HCT116 (cell line): ENCODE measurements around the gene FNDC7. TPM values are rescaled to one million over a fixed set of nuclear protein-coding genes. Genes with fewer than 3 reads are reported as not detected.

ENCODE experiments used
- ATAC-seq: fragments of 200-7000 bp; cut with Tn5 transposase; 2 replicates; pipeline ENCODE4 v1.9.1; 2020; ENCODE audit warnings: mild to moderate bottlenecking, moderate library complexity
- BruUV-seq: library from RNA; stranded (reverse); fragments of 400-500 nt; replicated peaks from 2 replicates; lab custom pipeline; 2021; lab: Mats Ljungman, UMichigan
- CTCF ChIA-PET: fragments of 300-600 bp; sonication (Branson Sonifier 250); formaldehyde crosslinking; loops from one replicate; lab custom pipeline; 2021; ENCODE audit warnings: antibody characterized with exemption; lab: Charles Lee
- POLR2A ChIA-PET: fragments of 300-600, 350-600 bp; sonication (Branson Sonifier 250); formaldehyde crosslinking; loops from one replicate; lab custom pipeline; 2021; ENCODE audit warnings: antibody characterized with exemption; lab: Charles Lee
- RAD21 ChIA-PET, 2 experiments: fragments of 300-600 bp; sonication (Branson Sonifier 250); formaldehyde crosslinking; loops; one replicate each; lab custom pipeline; 2023; ENCODE audit warnings: low total read pairs in 2 of 2; ENCODE audit not compliant: uncharacterized antibody in 2 of 2, unreplicated experiment in 2 of 2, low non-redundant PET in 1 of 2; lab: Charles Lee
- DNase-seq: peaks from one replicate; pipeline ENCODE4 v3.0.0-alpha.2; 2010; ENCODE audit warnings: low read depth, low spot score
- H2AFZ ChIP-seq: fragments of 200-600 bp; shearing (Covaris generic), sonication (generic); 2 replicates; pipeline ENCODE4 v1.6.1; 2017; ENCODE audit warnings: low read depth, mixed run types, mixed read lengths, antibody characterized with exemption, low read length; ENCODE audit not compliant: poor library complexity, severe bottlenecking
- H3K27ac ChIP-seq: 2 replicates; pipeline ENCODE4 v1.5.1; 2012; ENCODE audit warnings: low read depth, low read length
- H3K27me3 ChIP-seq: fragments of 200-600 bp; sonication (generic); 2 replicates; pipeline ENCODE4 v1.6.1; 2016; ENCODE audit warnings: mixed run types, low read length, mixed read lengths; ENCODE audit not compliant: insufficient read depth
- H3K36me3 ChIP-seq, 2 experiments: fragments of 200-500 bp in 1 of 2; fragments of 200-600 bp in 1 of 2; sonication (Bioruptor generic) in 1 of 2; sonication (generic) in 1 of 2; 2 replicates each; pipeline versions ENCODE4 v1.5.1 to v1.6.1; 2014 to 2016; ENCODE audit warnings: low read length in 2 of 2, inconsistent platforms in 1 of 2, mixed read lengths in 1 of 2, mixed run types in 1 of 2; ENCODE audit not compliant: insufficient read depth in 2 of 2, control insufficient read depth in 1 of 2
- H3K4me1 ChIP-seq, 2 experiments: fragments of 200-600 bp in 1 of 2; sonication (generic) in 1 of 2; 2 replicates each; pipeline versions ENCODE4 v1.5.1 to v1.6.1; 2012 to 2017; ENCODE audit warnings: low read length in 2 of 2, inconsistent platforms in 1 of 2, mild to moderate bottlenecking in 1 of 2, mixed read lengths in 1 of 2, mixed run types in 1 of 2, moderate library complexity in 1 of 2; ENCODE audit not compliant: insufficient read depth in 2 of 2, control insufficient read depth in 1 of 2
- H3K4me2 ChIP-seq: fragments of 200-600 bp; sonication (generic); 2 replicates; pipeline ENCODE4 v1.6.1; 2017; ENCODE audit warnings: mixed run types, low read length, mixed read lengths
- H3K4me3 ChIP-seq, 2 experiments: fragments of 200-600 bp in 1 of 2; sonication (generic) in 1 of 2; replicated peaks in 1 of 2; 2 replicates each; pipeline ENCODE4 v1.5.1; 2011 to 2016; ENCODE audit warnings: low read length in 2 of 2, control low read depth in 1 of 2, low read depth in 1 of 2, mild to moderate bottlenecking in 1 of 2, mixed read lengths in 1 of 2, mixed run types in 1 of 2
- H3K79me2 ChIP-seq: fragments of 200-600 bp; sonication (generic); 2 replicates; pipeline ENCODE4 v1.6.1; 2017; ENCODE audit warnings: mild to moderate bottlenecking, mixed run types, low read length, moderate library complexity, mixed read lengths; ENCODE audit not compliant: insufficient read depth
- H3K9ac ChIP-seq: fragments of 200-600 bp; sonication (generic); 2 replicates; pipeline ENCODE4 v1.6.1; 2016; ENCODE audit warnings: low read length, mixed read lengths
- H3K9me2 ChIP-seq: fragments of 200-600 bp; sonication (generic), shearing (Covaris generic); 2 replicates; pipeline ENCODE4 v1.6.1; 2017; ENCODE audit warnings: mixed run types, mild to moderate bottlenecking, moderate library complexity; ENCODE audit not compliant: insufficient read depth
- H3K9me3 ChIP-seq, 2 experiments: fragments of 200-500 bp in 1 of 2; fragments of 200-600 bp in 1 of 2; sonication (Bioruptor generic) in 1 of 2; sonication (generic) in 1 of 2; 2 replicates each; pipeline ENCODE4 v1.6.1; 2014 to 2017; ENCODE audit warnings: low read length in 2 of 2, mixed read lengths in 2 of 2, inconsistent platforms in 1 of 2, low read depth in 1 of 2, mild to moderate bottlenecking in 1 of 2, mixed run types in 1 of 2, moderate library complexity in 1 of 2; ENCODE audit not compliant: control insufficient read depth in 1 of 2, insufficient read depth in 1 of 2
- H4K20me1 ChIP-seq: fragments of 200-600 bp; sonication (generic), shearing (Covaris generic); 2 replicates; pipeline ENCODE4 v1.6.1; 2017; ENCODE audit warnings: mixed run types, mild to moderate bottlenecking, moderate library complexity; ENCODE audit not compliant: insufficient read depth
- CBX3 ChIP-seq: IDR thresholded peaks from 2 replicates; pipeline ENCODE4 v1.6.1; 2012; ENCODE audit warnings: low read depth
- CEBPB ChIP-seq: IDR thresholded peaks from 2 replicates; pipeline ENCODE4 v1.6.1; 2012; ENCODE audit warnings: low read depth
- ELF1 ChIP-seq: IDR thresholded peaks from 2 replicates; pipeline ENCODE4 v1.6.1; 2012; ENCODE audit warnings: low read depth, borderline replicate concordance
- EZH2phosphoT487 ChIP-seq: fragments of 200-600 bp; IDR thresholded peaks from 2 replicates; pipeline ENCODE4 v1.6.1; 2018; ENCODE audit warnings: antibody characterized with exemption, borderline replicate concordance
- FOSL1 ChIP-seq: IDR thresholded peaks from 2 replicates; pipeline ENCODE4 v1.6.1; 2012; ENCODE audit warnings: low read depth
- POLR2AphosphoS5 ChIP-seq: IDR thresholded peaks from 2 replicates; pipeline ENCODE4 v1.6.1; 2011; ENCODE audit warnings: mild to moderate bottlenecking, low read depth, low read length, moderate library complexity
- SIN3A ChIP-seq: IDR thresholded peaks from 2 replicates; pipeline ENCODE4 v1.6.1; 2012; ENCODE audit warnings: low read depth
- SP1 ChIP-seq: IDR thresholded peaks from 2 replicates; pipeline ENCODE4 v1.6.1; 2012; ENCODE audit warnings: low read depth
- TCF7L2 ChIP-seq: IDR thresholded peaks from 2 replicates; pipeline ENCODE4 v1.7.0; 2011; ENCODE audit warnings: borderline replicate concordance, inconsistent platforms; ENCODE audit not compliant: insufficient read depth, insufficient read length; ENCODE audit errors: extremely low read depth
- intact Hi-C: fragments of 100-400 bp; cut with micrococcal nuclease; formaldehyde crosslinking; loops from 2 replicates; pipeline ENCODE4 v1.10.0; 2022
- total RNA-seq: library from RNA; stranded (reverse); gene quantifications from one replicate; pipeline ENCODE4 v1.2.1, GENCODE V29; 2021; ENCODE audit not compliant: unreplicated experiment
- TF ChIP-seq, protein P1 (sequence below): IDR thresholded peaks from 2 replicates; pipeline ENCODE4 v1.6.1; 2011; ENCODE audit warnings: mild to moderate bottlenecking, low read length, moderate library complexity; ENCODE audit not compliant: insufficient replicate concordance; ENCODE audit errors: extremely low read depth
- TF ChIP-seq, protein P2 (sequence below): IDR thresholded peaks from 2 replicates; pipeline ENCODE4 v1.6.1; 2012
- TF ChIP-seq, protein P3 (sequence below), 3 experiments: fragments of 200-600 bp in 1 of 3; sonication (generic) in 1 of 3; IDR thresholded peaks in 2 of 3; conservative IDR thresholded peaks in 1 of 3; 2 replicates each; pipeline ENCODE4 v1.5.1; 2012 to 2017; ENCODE audit warnings: low read depth in 2 of 3, low read length in 2 of 3, antibody characterized with exemption in 1 of 3, borderline replicate concordance in 1 of 3, control low read depth in 1 of 3, mild to moderate bottlenecking in 1 of 3, mixed read lengths in 1 of 3, mixed run types in 1 of 3, moderate library complexity in 1 of 3; ENCODE audit not compliant: insufficient read depth in 1 of 3

FNDC7 gene
- total RNA-seq, 1 experiment from 2014 or later = 0.10 TPM

DNA sequence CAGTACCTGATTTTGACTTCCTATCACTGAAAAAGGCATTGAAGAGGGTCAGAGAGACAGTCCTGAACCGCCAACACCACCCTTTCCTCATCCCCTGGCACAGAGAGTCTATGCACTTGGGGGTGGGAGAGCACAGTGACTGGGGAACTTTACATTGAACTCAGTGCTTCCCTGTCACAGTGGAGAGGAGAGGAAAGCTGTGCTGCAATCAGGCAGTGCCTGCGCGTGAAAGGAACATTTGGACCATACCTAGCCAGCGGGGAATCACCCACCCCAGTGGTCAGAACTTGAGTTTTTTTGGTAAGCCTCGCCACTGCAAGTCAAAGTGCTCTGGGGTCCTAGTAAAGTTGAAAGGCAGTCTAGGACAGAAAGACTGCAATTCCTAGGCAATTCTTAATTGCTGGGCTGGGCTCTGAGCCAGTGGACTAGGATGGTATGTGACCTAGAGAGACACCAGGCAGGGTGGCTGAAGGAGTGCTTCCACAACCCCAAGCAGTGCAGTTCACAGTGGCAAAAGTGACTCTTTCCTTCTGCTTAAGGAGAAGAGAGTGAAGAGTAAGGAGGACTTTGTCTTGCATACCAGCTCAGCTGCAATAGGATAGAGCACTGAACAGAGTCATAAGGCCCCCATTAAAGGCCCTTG lies 42.5 kb upstream of the FNDC7 start:
- ChIA-PET POLR2A (no interaction called here), CTCF (no interaction called here), RAD21 (no interaction called here)
- Histone ChIP-seq H3K27ac (no peak overlapping the region), H3K4me3 (no peak overlapping the region), H3K9me2 (no peaks in the 10 kb centered on the region), H2AFZ (no peak overlapping the region), H3K4me2 (no peak overlapping the region), H3K9me3 (no peaks in the 10 kb centered on the region), H3K9ac (no peak overlapping the region), H3K79me2 (no peaks in the 10 kb centered on the region), H3K36me3 (no peaks in the 10 kb centered on the region), H3K27me3 (no peaks in the 10 kb centered on the region), H3K4me1 (no peaks in the 10 kb centered on the region), H4K20me1 (no peaks in the 10 kb centered on the region)
- no TSS peak for BruUV-seq
- intact Hi-C loops = no loop called here
- TF ChIP-seq, protein P1, sequence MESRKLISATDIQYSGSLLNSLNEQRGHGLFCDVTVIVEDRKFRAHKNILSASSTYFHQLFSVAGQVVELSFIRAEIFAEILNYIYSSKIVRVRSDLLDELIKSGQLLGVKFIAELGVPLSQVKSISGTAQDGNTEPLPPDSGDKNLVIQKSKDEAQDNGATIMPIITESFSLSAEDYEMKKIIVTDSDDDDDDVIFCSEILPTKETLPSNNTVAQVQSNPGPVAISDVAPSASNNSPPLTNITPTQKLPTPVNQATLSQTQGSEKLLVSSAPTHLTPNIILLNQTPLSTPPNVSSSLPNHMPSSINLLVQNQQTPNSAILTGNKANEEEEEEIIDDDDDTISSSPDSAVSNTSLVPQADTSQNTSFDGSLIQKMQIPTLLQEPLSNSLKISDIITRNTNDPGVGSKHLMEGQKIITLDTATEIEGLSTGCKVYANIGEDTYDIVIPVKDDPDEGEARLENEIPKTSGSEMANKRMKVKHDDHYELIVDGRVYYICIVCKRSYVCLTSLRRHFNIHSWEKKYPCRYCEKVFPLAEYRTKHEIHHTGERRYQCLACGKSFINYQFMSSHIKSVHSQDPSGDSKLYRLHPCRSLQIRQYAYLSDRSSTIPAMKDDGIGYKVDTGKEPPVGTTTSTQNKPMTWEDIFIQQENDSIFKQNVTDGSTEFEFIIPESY = no peak
- TF ChIP-seq SP1 (no peak), FOSL1 (no peak), POLR2AphosphoS5 (no peak), SIN3A (no peak)
- TF ChIP-seq, protein P2, sequence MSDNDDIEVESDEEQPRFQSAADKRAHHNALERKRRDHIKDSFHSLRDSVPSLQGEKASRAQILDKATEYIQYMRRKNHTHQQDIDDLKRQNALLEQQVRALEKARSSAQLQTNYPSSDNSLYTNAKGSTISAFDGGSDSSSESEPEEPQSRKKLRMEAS = no peak
- DNase-seq (no peak), ATAC-seq (no peak)

DNA sequence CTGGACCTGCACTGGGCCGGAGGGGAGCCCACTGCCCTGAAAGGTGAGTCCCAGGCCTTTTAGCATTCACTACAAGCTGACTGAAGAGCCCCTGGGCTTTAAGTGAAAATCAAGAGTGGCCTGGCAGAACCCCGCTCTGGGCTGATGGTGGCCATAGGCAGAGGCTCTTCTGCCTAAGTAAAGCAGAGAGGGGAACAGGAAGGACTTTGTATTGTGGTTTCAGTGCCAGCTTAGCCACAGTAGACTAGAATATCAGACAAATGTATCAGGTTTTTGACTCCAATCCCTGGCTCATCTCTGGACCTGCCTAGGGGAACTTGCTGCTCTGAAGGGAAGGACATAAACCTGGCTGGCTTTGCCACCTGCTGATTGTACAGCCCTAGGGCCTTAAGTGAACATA lies 41.6 kb upstream of the FNDC7 start:
- Histone ChIP-seq H3K9me3 (no peaks in the 10 kb centered on the region), H2AFZ (no peak overlapping the region), H3K9ac (no peak overlapping the region), H3K27me3 (no peaks in the 10 kb centered on the region), H3K4me1 (no peaks in the 10 kb centered on the region), H3K79me2 (no peaks in the 10 kb centered on the region), H3K27ac (no peak overlapping the region), H3K4me3 (no peak overlapping the region), H4K20me1 (no peaks in the 10 kb centered on the region), H3K9me2 (no peaks in the 10 kb centered on the region), H3K4me2 (no peak overlapping the region), H3K36me3 (no peaks in the 10 kb centered on the region)
- ChIA-PET CTCF (no interaction called here), RAD21 (no interaction called here), POLR2A (no interaction called here)
- intact Hi-C loops = no loop called here
- no peak for ATAC-seq
- no peak for DNase-seq
- BruUV-seq = no TSS peak
- no peak for TF ChIP-seq ELF1
- TF ChIP-seq CBX3 = no peak
- no peak for TF ChIP-seq CEBPB
- TF ChIP-seq, protein P3, sequence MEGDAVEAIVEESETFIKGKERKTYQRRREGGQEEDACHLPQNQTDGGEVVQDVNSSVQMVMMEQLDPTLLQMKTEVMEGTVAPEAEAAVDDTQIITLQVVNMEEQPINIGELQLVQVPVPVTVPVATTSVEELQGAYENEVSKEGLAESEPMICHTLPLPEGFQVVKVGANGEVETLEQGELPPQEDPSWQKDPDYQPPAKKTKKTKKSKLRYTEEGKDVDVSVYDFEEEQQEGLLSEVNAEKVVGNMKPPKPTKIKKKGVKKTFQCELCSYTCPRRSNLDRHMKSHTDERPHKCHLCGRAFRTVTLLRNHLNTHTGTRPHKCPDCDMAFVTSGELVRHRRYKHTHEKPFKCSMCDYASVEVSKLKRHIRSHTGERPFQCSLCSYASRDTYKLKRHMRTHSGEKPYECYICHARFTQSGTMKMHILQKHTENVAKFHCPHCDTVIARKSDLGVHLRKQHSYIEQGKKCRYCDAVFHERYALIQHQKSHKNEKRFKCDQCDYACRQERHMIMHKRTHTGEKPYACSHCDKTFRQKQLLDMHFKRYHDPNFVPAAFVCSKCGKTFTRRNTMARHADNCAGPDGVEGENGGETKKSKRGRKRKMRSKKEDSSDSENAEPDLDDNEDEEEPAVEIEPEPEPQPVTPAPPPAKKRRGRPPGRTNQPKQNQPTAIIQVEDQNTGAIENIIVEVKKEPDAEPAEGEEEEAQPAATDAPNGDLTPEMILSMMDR (IDR thresholded peaks at IDR 0.05 in 2 of 3, conservative IDR thresholded peaks at IDR 0.05 in 1 of 3; ENCODE audit: borderline replicate concordance in 1 of 3, insufficient read depth in 1 of 3, low read depth in 2 of 3, low read length in 2 of 3) = no peak
- TF ChIP-seq EZH2phosphoT487 = no peak
- no peak for TF ChIP-seq TCF7L2
- TF ChIP-seq, protein P2 = no peak
- TF ChIP-seq, protein P1 = no peak
